Stimulated activated CD4-positive, alpha-beta T cell treated with anti-CD3 and anti-CD28 coated beads, Interleukin-1b, Interleukin-23, amount 100 ng/mL, for 4 hours (primary cell): ENCODE results near the gene CCDC148.

Experiments used
- DNase-seq, 2 donors: peaks; one replicate each; pipeline ENCODE4 v3.0.0-alpha.2; 2020; ENCODE audit warnings: low read depth in 2 of 2

The CCDC148 gene

DNA sequence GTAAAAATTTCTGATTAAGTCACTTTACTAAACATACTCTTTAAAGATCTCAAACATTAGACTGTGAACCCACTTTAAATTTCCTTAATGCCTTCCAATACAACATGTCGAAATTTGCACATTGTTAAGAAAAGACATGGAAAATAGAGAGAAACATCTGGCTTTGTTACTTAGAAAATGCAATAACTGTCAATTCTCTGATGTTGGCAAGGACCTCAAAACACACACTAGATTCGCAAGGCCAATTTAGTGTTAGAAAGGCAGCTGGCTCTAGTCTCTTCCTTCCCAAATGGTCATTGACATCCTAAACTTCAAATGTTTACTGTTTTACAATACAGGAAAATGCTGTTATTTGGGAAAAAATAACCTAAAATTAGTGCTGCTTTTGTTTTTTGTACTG is 244.3 kb downstream of the CCDC148 start:
- no peak for DNase-seq

GRCh38 chr2:158211502-158211901 is 245.1 kb downstream of the CCDC148 start:
- DNase-seq = no peak

- DNase-seq = no peak
Measured at GRCh38 chr2:158207354-158207753, 249.2 kb downstream of the CCDC148 start.

GRCh38 chr2:158205215-158205614 is 251.3 kb downstream of the CCDC148 start:
- no peak for DNase-seq

- no peak for DNase-seq
Measured at GRCh38 chr2:158204741-158205165, 251.8 kb downstream of the CCDC148 start.

- no peak for DNase-seq
Measured at GRCh38 chr2:158202161-158202815, 254.3 kb downstream of the CCDC148 start.

DNA sequence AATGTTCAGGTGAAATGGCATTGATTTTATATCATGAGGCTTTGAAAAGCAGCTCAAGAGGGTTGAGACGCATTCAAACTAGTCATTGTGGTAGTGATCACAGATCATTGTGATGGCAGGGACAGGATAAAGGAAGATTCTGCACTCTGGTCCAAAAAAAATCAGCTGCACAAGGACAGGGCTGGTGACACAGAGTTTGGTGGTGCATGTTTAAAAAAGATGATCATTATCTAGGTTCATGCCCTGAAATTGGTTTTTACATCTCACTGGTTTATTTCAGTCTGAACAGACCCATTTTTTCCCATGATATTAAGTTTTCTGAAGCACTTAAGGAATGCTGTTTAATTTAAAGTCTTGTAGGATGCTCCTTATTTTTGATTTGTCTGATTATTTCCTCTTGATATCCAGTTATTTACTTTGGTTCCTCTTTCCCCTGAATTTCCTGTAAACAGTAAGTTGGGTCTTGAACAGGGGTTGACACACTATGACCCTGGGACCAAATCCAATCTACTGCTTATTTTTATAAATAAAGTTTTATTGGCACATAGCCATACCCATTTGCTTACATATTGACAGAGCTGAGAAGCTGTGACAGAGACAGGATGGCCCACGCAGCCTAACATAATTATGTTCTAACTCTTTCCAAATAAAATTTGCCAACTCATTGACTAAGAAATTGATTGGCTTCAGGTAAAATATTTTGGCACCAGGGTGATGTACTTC is 256.5 kb downstream of the CCDC148 start:
- DNase-seq = no peak

- DNase-seq = no peak
Measured at GRCh38 chr2:158197940-158198339, 258.6 kb downstream of the CCDC148 start.

DNA sequence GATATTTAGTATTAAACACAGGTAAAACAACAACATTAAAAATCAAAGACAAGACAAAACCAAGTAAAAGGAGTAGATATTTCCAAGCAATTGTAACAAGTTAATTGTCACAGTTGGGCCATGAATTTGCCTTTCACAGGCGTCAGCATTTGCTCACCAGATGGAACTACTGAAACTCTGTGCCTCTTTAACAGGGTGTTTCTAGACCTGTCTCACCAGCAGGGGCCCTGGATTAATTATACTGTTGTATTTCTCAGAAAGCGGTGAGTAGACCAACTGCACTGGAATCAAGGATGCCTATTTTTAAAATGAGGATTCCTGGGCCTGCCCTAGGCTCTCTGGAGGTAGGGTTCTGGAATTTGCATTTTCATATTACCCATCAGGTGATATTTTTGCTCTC is 262.3 kb downstream of the CCDC148 start:
- no peak for DNase-seq

DNA sequence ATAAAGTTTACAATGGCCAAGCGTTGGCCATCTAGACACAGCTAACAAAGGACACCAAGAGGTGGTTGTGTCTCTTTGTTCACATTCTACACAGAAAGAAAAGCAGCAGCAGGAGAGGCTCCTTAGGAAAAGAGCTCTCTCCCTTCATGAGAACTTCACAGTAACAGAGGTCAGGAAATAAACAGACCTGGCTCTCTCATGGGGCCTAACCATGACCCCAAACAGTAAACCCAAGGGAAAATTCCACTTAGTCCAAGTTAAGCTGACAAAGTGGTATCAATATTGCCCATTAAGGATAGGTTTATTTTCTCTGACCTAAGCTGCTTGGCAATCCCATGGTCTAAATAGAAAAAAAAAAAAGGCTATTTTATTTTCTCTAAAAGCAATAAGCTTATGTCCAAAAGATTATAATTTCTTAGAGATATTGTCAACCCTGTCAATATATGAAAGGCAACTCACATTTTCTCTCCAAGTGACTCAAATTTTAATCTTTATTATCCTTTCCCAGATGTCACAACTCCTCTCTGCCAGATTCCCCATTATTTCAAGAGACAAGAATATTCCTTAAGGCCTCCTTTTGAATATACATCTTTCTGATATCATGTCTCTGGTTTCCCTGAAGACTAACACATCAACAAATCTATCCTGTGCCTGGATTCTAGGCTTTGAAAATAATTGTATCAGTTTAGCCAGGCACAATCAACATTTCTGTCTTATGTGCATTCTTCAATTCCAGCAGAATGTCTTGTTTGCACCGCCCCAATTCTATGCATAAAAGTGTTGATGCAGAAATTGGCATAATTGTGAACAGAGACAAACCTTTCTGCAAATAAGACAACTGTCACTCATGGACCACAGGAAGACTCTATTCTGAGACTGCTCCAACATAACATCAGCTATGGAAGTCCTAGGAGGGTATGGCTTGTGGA is 263.8 kb downstream of the CCDC148 start:
- DNase-seq = no peak

GRCh38 chr2:158191076-158191895 is 265.3 kb downstream of the CCDC148 start:
- peak in 1 of 2 donors; percentile 18 for DNase-seq

- no peak for DNase-seq
Measured at GRCh38 chr2:158189526-158189925, 267.0 kb downstream of the CCDC148 start.

- DNase-seq = no peak
Measured at GRCh38 chr2:158187908-158188307, 268.6 kb downstream of the CCDC148 start.

DNA sequence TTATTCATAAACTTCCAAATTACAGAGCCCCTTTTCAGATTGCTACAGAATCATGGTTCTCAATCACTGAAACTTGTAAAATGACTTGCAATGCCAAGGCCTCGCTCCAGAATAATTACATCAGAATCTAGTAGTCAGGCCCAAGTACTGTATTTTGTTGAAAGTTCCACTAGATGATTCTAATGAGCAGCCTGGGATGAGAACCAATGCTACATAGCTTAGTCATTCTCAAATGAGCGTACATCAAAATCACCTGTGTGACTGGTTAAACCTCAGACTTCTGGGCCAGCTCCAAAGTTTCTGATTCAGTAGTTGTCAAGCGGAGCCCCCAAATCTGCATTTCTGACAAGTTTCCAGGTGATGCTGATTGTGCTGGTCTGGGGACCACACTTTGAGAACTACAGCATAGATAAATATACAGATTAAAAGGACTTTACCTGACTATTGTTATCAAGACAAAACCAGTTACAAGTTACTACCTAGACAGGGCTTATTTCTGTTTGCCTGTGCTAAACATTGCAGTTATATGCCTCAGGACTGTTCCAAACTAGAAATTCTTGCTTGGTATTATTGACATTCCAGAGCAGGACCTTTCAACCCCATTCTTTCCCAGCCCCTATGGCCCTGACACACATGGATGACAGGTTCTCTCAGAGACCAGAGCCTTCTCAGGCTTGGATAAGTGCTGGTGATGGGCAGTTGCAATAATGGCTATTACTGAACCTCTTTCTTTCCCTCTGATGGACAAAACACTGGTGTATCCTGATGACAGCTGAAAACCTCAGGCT is 271.8 kb downstream of the CCDC148 start:
- no peak for DNase-seq

DNA sequence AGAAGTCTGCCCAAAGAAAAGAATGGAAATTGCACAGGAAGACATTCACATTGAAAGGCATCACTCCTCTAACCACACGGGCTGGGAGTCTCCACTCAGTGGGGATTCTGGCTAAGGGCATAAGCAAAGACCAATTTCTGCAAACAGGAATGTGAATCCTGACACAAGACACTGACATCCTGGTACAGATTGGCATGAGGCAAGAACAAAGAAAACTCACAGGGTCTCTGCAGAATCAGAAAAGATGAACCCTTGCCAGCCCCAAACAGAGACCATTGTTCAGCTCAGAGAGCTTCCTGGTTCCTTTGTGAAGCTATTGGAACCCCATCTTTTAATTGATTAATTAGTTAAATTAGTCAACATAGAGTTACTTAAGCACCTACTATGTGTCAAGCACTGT is 272.6 kb downstream of the CCDC148 start:
- DNase-seq = no peak

DNA sequence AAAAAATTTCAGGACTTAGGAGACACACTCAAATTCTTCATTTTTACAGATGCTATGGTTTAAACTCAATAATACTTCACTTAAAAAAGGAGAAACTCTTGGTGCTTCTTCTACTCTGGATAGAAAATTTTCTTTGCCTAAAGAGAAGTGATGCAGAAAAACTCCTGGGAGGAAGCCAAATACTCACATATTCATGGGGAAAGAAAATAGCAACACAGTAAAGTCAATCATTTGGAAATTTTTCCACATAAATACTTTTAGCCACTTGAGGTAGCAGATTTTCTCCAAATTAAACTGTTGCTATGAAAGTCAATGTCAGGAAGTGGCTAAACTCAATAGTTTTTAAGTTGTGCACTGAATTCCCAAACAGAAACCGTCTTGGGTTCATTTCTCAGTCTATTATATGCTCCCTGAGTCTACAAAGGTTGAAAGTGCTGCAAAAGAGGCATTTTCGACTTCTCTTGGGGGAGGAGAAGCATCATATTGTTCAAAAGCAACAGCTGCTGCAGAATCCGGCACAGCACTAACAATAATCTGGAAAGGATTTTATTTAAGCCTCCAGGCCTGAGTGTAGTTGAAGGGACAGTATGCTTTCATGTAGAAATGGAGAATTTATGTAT is 273.8 kb downstream of the CCDC148 start:
- DNase-seq = no peak

DNA sequence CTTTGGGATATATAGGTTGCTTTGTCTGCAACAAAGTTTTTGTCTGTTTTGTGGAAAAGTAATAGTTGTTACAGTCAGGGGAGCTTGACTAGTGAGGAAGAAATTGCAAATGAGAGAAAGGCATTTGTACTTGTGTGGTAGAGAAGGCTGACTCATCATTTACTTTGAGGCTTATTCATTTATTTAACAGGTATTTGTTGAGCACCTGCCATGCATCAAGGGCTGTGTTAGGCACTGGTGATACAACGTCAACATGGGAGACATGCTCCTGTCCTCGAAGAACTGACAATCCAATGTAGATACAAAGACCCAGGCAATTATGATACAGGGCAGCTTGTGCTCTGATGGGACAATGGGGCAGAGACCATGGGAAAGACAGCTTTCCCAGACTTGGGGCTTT is 275.4 kb downstream of the CCDC148 start:
- DNase-seq = no peak

- DNase-seq = no peak
Measured at GRCh38 chr2:158179660-158180059, 276.9 kb downstream of the CCDC148 start.

DNA sequence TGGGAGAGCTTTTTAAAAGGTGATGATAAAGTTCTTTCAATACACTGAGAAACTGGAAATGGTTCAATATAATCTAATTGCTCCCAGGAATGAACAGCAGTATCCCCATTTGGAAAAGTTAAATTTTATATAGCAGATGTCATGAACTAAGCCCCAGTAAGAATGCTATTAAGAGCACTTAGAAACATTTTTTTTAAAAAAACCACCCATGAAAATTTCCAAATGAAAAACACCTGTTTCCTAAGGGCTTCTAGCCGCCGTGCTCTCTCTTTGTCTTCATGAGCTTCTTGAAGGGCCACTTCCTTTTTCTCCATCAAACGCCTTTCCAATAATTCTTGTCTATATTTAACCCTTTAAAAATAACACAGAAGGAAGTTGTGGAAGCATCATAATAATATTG is 277.9 kb downstream of the CCDC148 start:
- DNase-seq = no peak

DNA sequence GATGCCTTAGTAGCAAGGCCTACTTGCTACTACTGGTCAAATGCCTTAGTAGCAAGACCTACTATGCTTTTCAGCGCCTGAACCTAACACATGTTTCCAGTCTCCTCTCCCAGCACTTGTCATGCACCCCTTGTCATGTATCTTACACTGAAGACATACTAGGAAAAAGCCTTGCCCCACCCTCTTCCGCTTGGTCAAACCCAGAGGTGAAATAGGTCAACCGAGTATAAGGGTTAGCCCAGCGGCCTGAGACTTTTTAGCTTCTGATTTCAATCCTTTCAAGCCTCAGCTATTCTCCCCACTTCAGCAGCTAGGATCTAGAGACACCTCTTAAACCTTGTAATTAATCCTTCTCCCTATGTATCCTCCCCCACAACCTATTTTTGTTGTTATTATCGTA is 281.6 kb downstream of the CCDC148 start:
- no peak for DNase-seq
